OCI-LY1 (cell line): ENCODE measurements around the gene KICS2.

Experiments used
- H2AFZ ChIP-seq: fragments of 200-600 bp; sonication (generic), shearing (Covaris generic); 2 replicates; pipeline ENCODE4 v1.6.0; 2014; ENCODE audit warnings: antibody characterized with exemption, mild to moderate bottlenecking, low read length
- H3F3A ChIP-seq: fragments of 200-600 bp; sonication (generic), shearing (Covaris generic); 2 replicates; pipeline ENCODE4 v1.6.0; 2014; ENCODE audit warnings: mild to moderate bottlenecking, antibody characterized with exemption, low read length, moderate library complexity; ENCODE audit not compliant: insufficient read depth
- H3K27ac ChIP-seq: fragments of 200-600 bp; sonication (generic); 2 replicates; pipeline ENCODE4 v1.5.1; 2014; ENCODE audit warnings: low read length, mixed run types, mild to moderate bottlenecking, low read depth; ENCODE audit not compliant: poor library complexity, severe bottlenecking
- H3K27me3 ChIP-seq: fragments of 200-600 bp; sonication (generic); 2 replicates; pipeline ENCODE4 v1.6.0; 2014; ENCODE audit warnings: antibody characterized with exemption, mild to moderate bottlenecking, low read length, moderate library complexity; ENCODE audit not compliant: insufficient read depth
- H3K36me3 ChIP-seq: fragments of 200-600 bp; sonication (generic); 2 replicates; pipeline ENCODE4 v1.6.1; 2014; ENCODE audit warnings: mild to moderate bottlenecking, antibody characterized with exemption, low read length, moderate library complexity, mixed read lengths; ENCODE audit not compliant: insufficient read depth
- H3K4me1 ChIP-seq: fragments of 200-600 bp; sonication (generic); 2 replicates; pipeline ENCODE4 v1.5.1; 2014; ENCODE audit warnings: mild to moderate bottlenecking, low read length, moderate library complexity; ENCODE audit not compliant: insufficient read depth, severe bottlenecking
- H3K4me2 ChIP-seq: fragments of 200-600 bp; sonication (generic), shearing (Covaris generic); 2 replicates; pipeline ENCODE4 v1.6.1; 2014; ENCODE audit warnings: low read length
- H3K4me3 ChIP-seq: fragments of 200-600 bp; sonication (generic); 2 replicates; pipeline ENCODE4 v1.5.1; 2014; ENCODE audit warnings: low read length, low read depth, mild to moderate bottlenecking, mixed read lengths; ENCODE audit not compliant: poor library complexity, severe bottlenecking
- H3K79me2 ChIP-seq: fragments of 200-600 bp; shearing (Covaris generic); 2 replicates; pipeline ENCODE4 v1.6.1; 2016; ENCODE audit warnings: mixed run types, low read length, mixed read lengths; ENCODE audit not compliant: insufficient read depth
- H3K9ac ChIP-seq: fragments of 200-600 bp; sonication (generic), shearing (Covaris generic); 2 replicates; pipeline ENCODE4 v1.6.1; 2014; ENCODE audit warnings: mild to moderate bottlenecking, low read length, mixed read lengths
- H3K9me2 ChIP-seq: fragments of 200-600 bp; sonication (generic), shearing (Covaris generic); 2 replicates; pipeline ENCODE4 v1.6.1; 2014; ENCODE audit warnings: low read depth, mild to moderate bottlenecking, low read length, mixed read lengths
- H3K9me3 ChIP-seq: fragments of 200-600 bp; shearing (Covaris generic); 2 replicates; pipeline ENCODE4 v1.6.1; 2014; ENCODE audit warnings: low read length, mixed read lengths
- H4K20me1 ChIP-seq: fragments of 200-600 bp; sonication (generic), shearing (Covaris generic); 2 replicates; pipeline ENCODE4 v1.6.0; 2016; ENCODE audit warnings: mild to moderate bottlenecking, low read length; ENCODE audit not compliant: insufficient read depth
- EZH2 ChIP-seq: fragments of 200-600 bp; sonication (generic), shearing (Covaris generic); IDR thresholded peaks from 2 replicates; pipeline ENCODE4 v1.8.0; 2017; ENCODE audit warnings: borderline replicate concordance, mixed run types, mild to moderate bottlenecking, antibody characterized with exemption, low read length, moderate library complexity, mixed read lengths
- TF ChIP-seq, protein P1 (sequence below): fragments of 200-600 bp; sonication (generic), shearing (Covaris generic); IDR thresholded peaks from 2 replicates; pipeline ENCODE4 v1.5.1; 2017; ENCODE audit warnings: mild to moderate bottlenecking, antibody characterized with exemption, low read length, moderate library complexity, mixed read lengths

The KICS2 gene

GRCh38 chr12:64180951-64181350 lies 41.1 kb downstream of the KICS2 start:
- H3K4me1 ChIP-seq, result no peaks in the 10 kb centered on the region
- TF ChIP-seq EZH2, result no peak
- TF ChIP-seq, protein P1, sequence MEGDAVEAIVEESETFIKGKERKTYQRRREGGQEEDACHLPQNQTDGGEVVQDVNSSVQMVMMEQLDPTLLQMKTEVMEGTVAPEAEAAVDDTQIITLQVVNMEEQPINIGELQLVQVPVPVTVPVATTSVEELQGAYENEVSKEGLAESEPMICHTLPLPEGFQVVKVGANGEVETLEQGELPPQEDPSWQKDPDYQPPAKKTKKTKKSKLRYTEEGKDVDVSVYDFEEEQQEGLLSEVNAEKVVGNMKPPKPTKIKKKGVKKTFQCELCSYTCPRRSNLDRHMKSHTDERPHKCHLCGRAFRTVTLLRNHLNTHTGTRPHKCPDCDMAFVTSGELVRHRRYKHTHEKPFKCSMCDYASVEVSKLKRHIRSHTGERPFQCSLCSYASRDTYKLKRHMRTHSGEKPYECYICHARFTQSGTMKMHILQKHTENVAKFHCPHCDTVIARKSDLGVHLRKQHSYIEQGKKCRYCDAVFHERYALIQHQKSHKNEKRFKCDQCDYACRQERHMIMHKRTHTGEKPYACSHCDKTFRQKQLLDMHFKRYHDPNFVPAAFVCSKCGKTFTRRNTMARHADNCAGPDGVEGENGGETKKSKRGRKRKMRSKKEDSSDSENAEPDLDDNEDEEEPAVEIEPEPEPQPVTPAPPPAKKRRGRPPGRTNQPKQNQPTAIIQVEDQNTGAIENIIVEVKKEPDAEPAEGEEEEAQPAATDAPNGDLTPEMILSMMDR, result no peak
- H3K9me3 ChIP-seq, result no peaks in the 10 kb centered on the region
- H3K9me2 ChIP-seq, result no peaks in the 10 kb centered on the region
- H3K27ac ChIP-seq, result no peak overlapping the region
- H4K20me1 ChIP-seq, result no peaks in the 10 kb centered on the region
- no peak overlapping the region for H3K9ac ChIP-seq
- no peaks in the 10 kb centered on the region for H3F3A ChIP-seq
- H3K4me2 ChIP-seq, result no peak overlapping the region
- H3K4me3 ChIP-seq, result no peak overlapping the region
- H3K79me2 ChIP-seq, result no peaks in the 10 kb centered on the region
- H3K27me3 ChIP-seq, result no peaks in the 10 kb centered on the region
- no peak overlapping the region for H2AFZ ChIP-seq
- H3K36me3 ChIP-seq, result no peaks in the 10 kb centered on the region

- no peaks in the 10 kb centered on the region for H3K79me2 ChIP-seq
- H3F3A ChIP-seq, result no peaks in the 10 kb centered on the region
- no peaks in the 10 kb centered on the region for H3K4me1 ChIP-seq
- TF ChIP-seq, protein P1, result no peak
- TF ChIP-seq EZH2, result no peak
- H3K9me3 ChIP-seq, result no peaks in the 10 kb centered on the region
- no peak overlapping the region for H3K4me2 ChIP-seq
- H3K4me3 ChIP-seq, result no peak overlapping the region
- H3K36me3 ChIP-seq, result no peaks in the 10 kb centered on the region
- no peak overlapping the region for H3K9ac ChIP-seq
- no peak overlapping the region for H3K27ac ChIP-seq
- no peaks in the 10 kb centered on the region for H3K27me3 ChIP-seq
- H2AFZ ChIP-seq, result no peak overlapping the region
- no peaks in the 10 kb centered on the region for H4K20me1 ChIP-seq
- no peaks in the 10 kb centered on the region for H3K9me2 ChIP-seq
Measured at GRCh38 chr12:64178122-64178521, 44.0 kb downstream of the KICS2 start.

DNA sequence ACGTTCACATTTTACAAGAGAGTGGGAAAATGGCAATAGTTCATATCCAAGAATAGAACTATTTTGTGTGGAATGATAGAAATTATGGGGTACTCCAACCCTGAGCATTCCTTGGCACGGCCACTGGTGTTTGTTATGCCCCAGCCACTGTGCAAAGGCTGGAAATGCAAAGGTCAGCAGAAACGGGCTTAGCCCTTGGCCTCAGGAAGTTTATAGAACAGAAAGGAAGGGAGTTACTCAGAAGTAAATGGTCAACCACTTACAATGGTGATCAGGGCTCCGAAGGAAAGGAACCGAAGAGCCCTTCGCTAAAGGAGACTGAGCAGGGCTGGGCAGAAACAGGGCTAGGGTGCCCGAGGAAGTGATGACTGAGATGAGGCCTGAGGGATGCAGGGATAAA lies 45.1 kb downstream of the KICS2 start:
- H3K27me3 ChIP-seq, result no peaks in the 10 kb centered on the region
- no peak overlapping the region for H2AFZ ChIP-seq
- H3K27ac ChIP-seq, result no peak overlapping the region
- H3K4me2 ChIP-seq, result no peak overlapping the region
- H4K20me1 ChIP-seq, result no peaks in the 10 kb centered on the region
- H3K79me2 ChIP-seq, result no peaks in the 10 kb centered on the region
- H3K9ac ChIP-seq, result no peak overlapping the region
- H3K4me3 ChIP-seq, result no peak overlapping the region
- H3F3A ChIP-seq, result no peaks in the 10 kb centered on the region
- H3K4me1 ChIP-seq, result no peaks in the 10 kb centered on the region
- H3K36me3 ChIP-seq, result no peaks in the 10 kb centered on the region
- no peaks in the 10 kb centered on the region for H3K9me3 ChIP-seq
- no peak for TF ChIP-seq EZH2
- TF ChIP-seq, protein P1, result no peak
- H3K9me2 ChIP-seq, result no peaks in the 10 kb centered on the region
